ES-I3 (cell line): ENCODE results near the gene AQP6.
A peak's percentile ranks its signal among the peaks of the same experiment; 100 is the strongest.

ENCODE experiments used
- H3K36me3 ChIP-seq: 2 replicates; pipeline ENCODE4 v1.6.1; 2013; ENCODE audit warnings: mild to moderate bottlenecking, low read length, control low read depth, moderate library complexity; ENCODE audit not compliant: insufficient read depth
- H3K4me1 ChIP-seq: 2 replicates; pipeline ENCODE4 v1.6.1; 2013; ENCODE audit warnings: mild to moderate bottlenecking, control low read depth, low read length; ENCODE audit not compliant: insufficient read depth
- H3K9ac ChIP-seq: 2 replicates; pipeline ENCODE4 v1.6.1; 2013; ENCODE audit warnings: low read depth, mild to moderate bottlenecking, low read length, moderate library complexity
- H3K9me3 ChIP-seq: 2 replicates; pipeline ENCODE4 v1.6.1; 2013; ENCODE audit warnings: mild to moderate bottlenecking, low read length, moderate library complexity; ENCODE audit not compliant: control insufficient read depth, insufficient read depth

The AQP6 gene

DNA sequence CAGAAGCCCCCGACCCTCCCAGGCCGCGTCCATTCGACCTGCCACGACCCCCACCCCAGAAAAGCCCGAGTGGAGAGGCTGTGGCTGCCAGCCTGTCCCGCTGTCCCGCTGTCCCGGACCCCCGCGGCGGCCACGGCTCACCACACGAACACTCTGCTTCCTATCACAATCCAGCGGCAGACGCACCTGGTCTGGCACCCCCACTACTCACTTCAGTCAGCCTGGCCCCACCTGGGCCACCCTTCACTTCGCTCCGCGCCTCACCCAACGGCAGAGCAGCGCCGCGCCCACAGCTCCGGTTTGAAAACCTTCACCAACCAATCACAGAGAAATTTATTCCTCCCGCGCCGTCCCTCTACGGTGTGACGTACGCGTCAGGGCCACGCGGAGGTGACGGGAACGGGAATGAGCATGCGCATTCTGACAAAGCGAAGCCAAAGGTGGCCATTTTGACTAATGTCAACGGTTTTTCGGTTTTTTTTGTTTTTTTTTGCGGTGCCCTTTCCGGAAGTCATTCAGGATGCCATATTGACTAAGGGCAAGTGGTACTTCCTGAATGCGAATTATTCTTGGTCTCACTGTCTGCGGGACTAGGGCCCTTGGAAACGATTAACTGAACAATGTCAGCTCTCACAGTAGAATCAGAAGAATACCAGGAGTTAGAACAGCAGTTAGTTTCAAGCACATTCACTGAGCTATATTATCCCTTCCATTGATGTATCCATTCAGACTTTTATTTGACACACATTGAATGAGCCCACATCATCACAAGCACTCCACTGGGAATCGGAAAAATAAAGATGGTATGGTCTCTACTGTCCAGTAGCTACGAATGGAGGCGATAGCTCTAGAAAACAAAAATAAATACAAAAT is 52.7 kb downstream of the AQP6 start, which contains the start of gene RACGAP1:
Gene RACGAP1 (minus strand): TSS at position 308 of the 873 bp plus-strand sequence. CDS start 8,779 bp downstream, outside the sequence.
- no peaks in the 10 kb centered on the region for H3K36me3 ChIP-seq
- peak within 1 kb of the TSS; percentile 74 for H3K9ac ChIP-seq
- H3K9me3 ChIP-seq, result no peaks in the 10 kb centered on the region
- no peaks in the 10 kb centered on the region for H3K4me1 ChIP-seq

DNA sequence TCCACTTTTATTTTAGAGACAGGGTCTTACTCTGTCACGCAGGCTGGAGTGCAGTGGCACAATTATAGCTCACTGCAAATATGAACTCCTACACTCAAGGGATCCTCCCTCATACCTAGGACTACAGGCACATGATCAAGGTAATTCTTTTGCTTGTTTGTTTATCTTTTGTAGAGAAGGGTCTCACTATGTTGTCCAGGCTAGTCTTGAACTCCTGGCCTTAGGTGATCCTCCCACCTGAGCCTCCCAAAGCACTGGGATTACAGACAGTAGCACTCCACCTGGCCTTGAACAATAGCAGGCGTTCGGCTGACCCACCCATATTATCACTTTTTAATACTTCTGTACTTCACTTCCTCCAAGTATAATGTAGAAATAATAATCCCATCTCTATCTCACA is 53.9 kb downstream of the AQP6 start:
- no peaks in the 10 kb centered on the region for H3K4me1 ChIP-seq

More for the DNA sequence above, 53.9 kb downstream of the AQP6 start:
- H3K36me3 ChIP-seq, result no peaks in the 10 kb centered on the region
- H3K9me3 ChIP-seq, result no peaks in the 10 kb centered on the region
- no peak overlapping the region for H3K9ac ChIP-seq
